OCI-LY3 (cell line): ENCODE measurements around the gene ST3GAL3.

ENCODE experiments used
- CTCF ChIP-seq: fragments of 200-600, 300-600 bp; sonication (generic); IDR thresholded peaks from 2 replicates; pipeline ENCODE4 v1.5.1; 2014; ENCODE audit warnings: antibody characterized with exemption, low read length, low read depth
- EZH2phosphoT487 ChIP-seq: fragments of 200-600 bp; shearing (Covaris generic); IDR thresholded peaks from 2 replicates; pipeline ENCODE4 v1.6.1; 2018; ENCODE audit warnings: antibody characterized with exemption, mixed run types, low read depth

- TF ChIP-seq CTCF (no peak), EZH2phosphoT487 (no peak)
These were observed 149.8 kb downstream of the ST3GAL3 start for GRCh38 chr1:43857163-43857562.
